GM12873 (cell line): ENCODE results near the gene RFNG.

ENCODE experiments used
- TF ChIP-seq, protein P1 (sequence below): IDR thresholded peaks from 2 replicates; pipeline ENCODE4 v1.5.1; 2012; ENCODE audit warnings: low read depth, mild to moderate bottlenecking, moderate library complexity, low read length, control low read depth; ENCODE audit not compliant: insufficient read depth; ENCODE audit errors: missing control alignments

Gene RFNG

DNA sequence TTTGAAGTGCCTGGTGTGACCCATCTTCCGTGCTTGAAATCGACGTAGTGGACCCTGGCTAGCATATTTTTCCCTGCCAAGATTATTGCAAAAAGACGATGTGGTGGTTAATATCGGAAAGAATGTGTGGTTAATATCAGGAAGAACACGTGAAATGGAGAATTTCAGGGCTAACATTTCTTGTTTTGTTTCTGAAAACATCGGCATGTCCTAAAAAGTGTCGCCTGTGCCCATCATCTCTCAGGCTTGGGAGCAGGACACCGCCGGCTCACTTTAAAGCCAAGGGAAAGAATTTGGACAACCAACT is 13.8 kb downstream of the RFNG start:
- TF ChIP-seq, protein P1, sequence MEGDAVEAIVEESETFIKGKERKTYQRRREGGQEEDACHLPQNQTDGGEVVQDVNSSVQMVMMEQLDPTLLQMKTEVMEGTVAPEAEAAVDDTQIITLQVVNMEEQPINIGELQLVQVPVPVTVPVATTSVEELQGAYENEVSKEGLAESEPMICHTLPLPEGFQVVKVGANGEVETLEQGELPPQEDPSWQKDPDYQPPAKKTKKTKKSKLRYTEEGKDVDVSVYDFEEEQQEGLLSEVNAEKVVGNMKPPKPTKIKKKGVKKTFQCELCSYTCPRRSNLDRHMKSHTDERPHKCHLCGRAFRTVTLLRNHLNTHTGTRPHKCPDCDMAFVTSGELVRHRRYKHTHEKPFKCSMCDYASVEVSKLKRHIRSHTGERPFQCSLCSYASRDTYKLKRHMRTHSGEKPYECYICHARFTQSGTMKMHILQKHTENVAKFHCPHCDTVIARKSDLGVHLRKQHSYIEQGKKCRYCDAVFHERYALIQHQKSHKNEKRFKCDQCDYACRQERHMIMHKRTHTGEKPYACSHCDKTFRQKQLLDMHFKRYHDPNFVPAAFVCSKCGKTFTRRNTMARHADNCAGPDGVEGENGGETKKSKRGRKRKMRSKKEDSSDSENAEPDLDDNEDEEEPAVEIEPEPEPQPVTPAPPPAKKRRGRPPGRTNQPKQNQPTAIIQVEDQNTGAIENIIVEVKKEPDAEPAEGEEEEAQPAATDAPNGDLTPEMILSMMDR, result no peak

- TF ChIP-seq, protein P1, result peak; percentile 84
Measured at GRCh38 chr17:82037092-82037888, 14.3 kb downstream of the RFNG start, which contains the start of gene DCXR. Gene DCXR (minus strand): TSS chr17:82037697. CDS start chr17:82037682, 15 bp downstream.

GRCh38 chr17:82036634-82037091 is 14.9 kb downstream of the RFNG start:
- TF ChIP-seq, protein P1, result no peak

DNA sequence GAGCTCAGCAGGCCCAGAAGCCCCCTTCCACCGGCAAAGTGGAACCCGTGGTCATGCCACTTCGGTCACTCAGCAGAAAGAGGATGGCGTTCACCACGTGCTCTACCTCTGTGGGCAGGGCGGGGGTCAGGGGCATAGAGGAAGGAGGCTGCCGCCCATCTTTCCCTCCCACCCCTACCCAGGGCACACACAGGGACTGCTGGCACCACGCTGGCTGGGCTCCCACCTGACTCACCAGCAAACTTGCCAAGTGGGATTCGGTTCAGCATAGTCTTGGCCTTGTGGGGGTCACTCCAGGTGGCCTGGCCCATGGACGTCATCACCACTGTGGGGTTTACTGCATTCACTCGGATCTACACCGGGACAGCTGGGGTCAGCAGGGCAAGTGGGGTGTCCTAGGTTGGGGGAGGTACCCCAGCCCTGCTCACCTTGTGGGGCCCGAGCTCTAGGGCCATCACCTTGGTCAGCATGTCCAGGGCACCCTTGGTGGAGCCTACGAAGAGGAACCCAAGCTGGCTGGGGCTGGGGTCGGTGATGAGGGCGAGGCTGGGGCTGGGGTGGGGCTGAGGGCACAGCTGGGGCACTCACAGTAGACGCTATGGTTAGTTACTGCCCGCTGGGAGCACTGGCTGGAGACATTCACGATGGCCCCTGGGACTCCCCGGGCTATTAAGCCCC is 15.5 kb downstream of the RFNG start:
- TF ChIP-seq, protein P1, result no peak

GRCh38 chr17:82035488-82035887 is 16.1 kb downstream of the RFNG start:
- TF ChIP-seq, protein P1, result no peak

- TF ChIP-seq, protein P1, result no peak
Measured at GRCh38 chr17:82034371-82035011, 17.1 kb downstream of the RFNG start.

DNA sequence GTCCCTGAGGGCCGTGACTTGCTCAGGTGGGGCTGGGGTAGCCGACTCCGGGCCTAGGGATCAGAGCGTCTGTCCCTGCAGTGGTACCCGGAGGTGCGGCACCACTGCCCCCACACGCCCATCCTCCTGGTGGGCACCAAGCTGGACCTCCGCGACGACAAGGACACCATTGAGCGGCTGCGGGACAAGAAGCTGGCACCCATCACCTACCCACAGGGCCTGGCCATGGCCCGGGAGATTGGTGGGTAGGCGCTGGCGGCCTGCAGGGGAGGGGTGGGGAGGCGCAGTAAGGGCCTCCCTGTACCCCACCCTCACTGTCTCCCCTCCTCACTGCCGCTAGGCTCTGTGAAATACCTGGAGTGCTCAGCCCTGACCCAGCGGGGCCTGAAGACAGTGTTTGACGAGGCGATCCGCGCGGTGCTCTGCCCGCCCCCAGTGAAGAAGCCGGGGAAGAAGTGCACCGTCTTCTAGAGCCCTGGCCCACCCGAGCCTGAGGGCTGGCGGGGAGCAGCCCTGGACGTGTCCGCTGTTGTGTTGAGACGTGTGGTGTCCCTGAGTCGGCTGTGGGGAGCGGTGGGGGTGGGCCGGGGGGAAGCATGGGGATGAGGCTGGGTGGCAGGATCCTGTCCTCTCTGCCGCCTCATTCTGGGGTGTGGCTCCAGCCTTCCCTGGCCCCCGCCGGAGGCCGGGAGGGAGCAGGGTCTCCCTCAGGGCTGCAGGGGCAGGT is 18.1 kb downstream of the RFNG start:
- TF ChIP-seq, protein P1, result no peak
